Heart left ventricle (tissue), 16 donors: ENCODE data around the gene FAM83G. TPM values are rescaled to one million over a fixed set of nuclear protein-coding genes. Genes with fewer than 3 reads are reported as not detected.
A peak's percentile ranks its signal among the peaks of the same experiment; 100 is the strongest.

Experiments
- ATAC-seq, 4 donors: fragments of 200-7000 bp; cut with Tn5 transposase; one replicate each; pipeline ENCODE4 v1.9.1; 2020 to 2022; ENCODE audit warnings: moderate library complexity in 4 of 4, mild to moderate bottlenecking in 3 of 4, moderate number of reproducible peaks in 1 of 4
- DNase-seq, 5 donors: peaks; one replicate each; pipeline ENCODE4 v3.0.0-alpha.2; 2020
- H3K27ac ChIP-seq, 12 donors: fragments of 200-600 bp; sonication (generic) in 4 of 12; one replicate each; pipeline versions ENCODE4 v1.5.0 to v1.8.0; 2016 to 2022; ENCODE audit warnings: mild to moderate bottlenecking in 2 of 12
- H3K27me3 ChIP-seq, 9 donors: fragments of 200-600 bp; sonication (generic) in 2 of 9; one replicate each; pipeline versions ENCODE4 v1.5.1 to v1.8.0; 2016 to 2022; ENCODE audit warnings: mild to moderate bottlenecking in 3 of 9
- H3K36me3 ChIP-seq, 9 donors: fragments of 200-600 bp; sonication (generic) in 2 of 9; one replicate each; pipeline versions ENCODE4 v1.5.0 to v1.8.0; 2018 to 2022; ENCODE audit warnings: mild to moderate bottlenecking in 2 of 9
- H3K4me1 ChIP-seq, 12 donors: fragments of 200-600 bp; sonication (generic) in 4 of 12; one replicate each; pipeline versions ENCODE4 v1.5.0 to v1.8.0; 2016 to 2022; ENCODE audit warnings: mild to moderate bottlenecking in 3 of 12
- H3K4me3 ChIP-seq, 12 donors: fragments of 200-600 bp; sonication (generic) in 4 of 12; one replicate each; pipeline versions ENCODE4 v1.5.0 to v1.8.0; 2017 to 2022; ENCODE audit warnings: mild to moderate bottlenecking in 9 of 12, moderate library complexity in 4 of 12
- H3K9me3 ChIP-seq, 12 donors: fragments of 200-600 bp; sonication (generic) in 4 of 12; one replicate each; pipeline versions ENCODE4 v1.5.0 to v1.8.0; 2016 to 2022; ENCODE audit warnings: mild to moderate bottlenecking in 1 of 12
- POLR2A ChIP-seq, 2 donors: fragments of 450-650 bp; IDR thresholded peaks; one replicate each; pipeline ENCODE4 v1.6.1; 2017; ENCODE audit warnings: antibody characterized with exemption in 2 of 2, mild to moderate bottlenecking in 2 of 2, moderate library complexity in 2 of 2
- WGBS, 4 donors: extraction: QIAGEN DNeasy Blood & Tissue Kit in 2 of 4; methylation state at CpG; one replicate each; pipeline versions ENCODE4 v1.1.5 to v1.1.7; 2013 to 2018; 5-methylcytosine and 5-hydroxymethylcytosine counted together
- intact Hi-C, 10 donors: fragments of 100-400 bp; cut with DNase I; formaldehyde crosslinking; loops; one replicate each; pipeline versions ENCODE4 v1.11.1 to v1.14.2; 2022
- polyA plus RNA-seq, 2 donors: library from polyadenylated mRNA; stranded (reverse); fragments of 200-250 nt; gene quantifications; one replicate each; pipeline ENCODE4 v1.2.3, GENCODE V29; 2013
- total RNA-seq, 9 donors: library from RNA; depleted of rRNA in 2 of 9; stranded (reverse); fragments of >200 nt in 2 of 9; fragmentation: NEBNext Ultra II Directional in 3 of 9; extraction: Animal tissue kit (Norgen Biotek cat#: 25700) in 3 of 9; gene quantifications; one replicate each; pipeline versions ENCODE4 v1.1.0 to v1.2.4, GENCODE V29; 2016 to 2023
- TF ChIP-seq, protein P1 (sequence below), 12 donors: fragments of 200-600 bp; sonication (generic) in 4 of 12; IDR thresholded peaks; one replicate each; pipeline versions ENCODE4 v1.5.0 to v1.8.0; 2018 to 2022; ENCODE audit warnings: antibody characterized with exemption in 12 of 12, mild to moderate bottlenecking in 5 of 12
- donor health status: ischemic (EF 13 %, LVEDD 7.1; RV severe dilation, severe dysfunction).
- donor health status: healthy with polysubstance abuse.
- donor health status: DM: no; HTN: yes; CAD: no.
- donor health status: DM: no; HTN: no; CAD: no.
- donor health status: ischemic (EF 25% LVEDD 6.9; RV normal size, moderate dysfunction).
- donor health status: ischemic (EF 25% LVEDD 5.7; RV mildly dilated, moderate dysfunction).
- donor health status: healthy.
- donor health status: DM: yes; HTN: yes; CAD: no.
- donor health status: ischemic (EF 35%, LVEDD 5.7; RV mildly dilated, moderate dysfunction).
- donor health status: nonischemic (EF 11% LVEDD 7.7; RV severe dilation, severe dysfunction).
- donor health status: DM: yes; HTN: yes; CAD: no.
- donor health status: PGD.
- donor health status: ischemic (EF 29% LVEDD 5.4; RV normal size, mild dysfunction).
- donor health status: nonischemic (EF 23%, LVEDD 6.1; RV moderate dilation, normal function).

The FAM83G gene
- total and polyA plus RNA-seq, 11 donors = 1.2 to 12.8 (median 1.8) TPM

DNA sequence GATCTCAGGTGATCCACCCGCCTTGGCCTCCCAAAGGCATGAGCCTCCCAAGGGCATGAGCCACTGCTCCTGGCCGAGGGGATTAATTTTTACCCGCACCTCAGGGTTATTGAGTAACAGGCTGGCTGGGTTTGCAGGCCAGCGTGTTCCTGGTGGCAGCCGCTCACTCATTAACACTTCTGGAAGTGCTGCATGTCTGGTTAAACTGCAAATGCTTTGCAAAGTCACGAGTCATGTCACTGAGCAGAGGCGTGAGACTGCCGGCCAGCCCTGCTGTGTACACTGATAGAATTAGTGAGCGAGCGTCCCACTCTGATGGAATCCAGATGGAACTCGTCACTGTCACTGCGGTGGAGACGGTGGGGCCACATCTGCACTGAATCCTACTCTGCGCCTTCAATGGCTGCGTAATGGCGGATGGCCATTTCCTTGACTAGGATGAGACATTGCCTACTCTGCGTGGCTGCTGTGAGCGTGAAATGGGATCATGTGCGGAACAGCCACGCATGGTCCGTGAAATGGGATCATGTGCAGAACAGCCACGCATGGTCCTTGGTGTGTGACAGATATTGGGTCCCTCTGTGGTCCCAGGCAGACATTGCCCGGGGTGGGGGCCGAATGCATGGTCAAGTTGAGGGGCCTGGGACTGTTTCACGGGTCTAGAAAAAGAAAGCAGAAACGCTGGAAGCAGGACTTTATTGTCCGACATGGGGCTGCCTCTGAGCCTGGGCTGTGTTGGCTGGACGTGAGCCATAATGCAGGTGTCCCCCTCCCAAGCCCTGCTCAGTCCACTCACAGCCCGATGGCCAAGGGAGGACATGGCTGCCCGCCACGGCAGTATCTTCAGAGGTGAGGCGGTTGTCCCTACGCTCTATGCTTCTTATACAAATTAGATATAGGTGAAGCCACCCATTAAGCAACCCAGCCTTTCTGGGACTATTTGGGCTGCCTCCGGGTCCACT is 53.3 kb downstream of the FAM83G start:
- Histone ChIP-seq H3K9me3 (no peaks in the 10 kb centered on the region), H3K4me3 (no peak overlapping the region), H3K27ac (no peak overlapping the region), H3K27me3 (no peaks in the 10 kb centered on the region), H3K36me3 (no peaks in the 10 kb centered on the region), H3K4me1 (peaks cover 0 to 18% (median 0%) of the 10 kb centered on the region in 12 donors)
- no peak for TF ChIP-seq POLR2A (IDR thresholded peaks at IDR 0.05)
- TF ChIP-seq, protein P1, sequence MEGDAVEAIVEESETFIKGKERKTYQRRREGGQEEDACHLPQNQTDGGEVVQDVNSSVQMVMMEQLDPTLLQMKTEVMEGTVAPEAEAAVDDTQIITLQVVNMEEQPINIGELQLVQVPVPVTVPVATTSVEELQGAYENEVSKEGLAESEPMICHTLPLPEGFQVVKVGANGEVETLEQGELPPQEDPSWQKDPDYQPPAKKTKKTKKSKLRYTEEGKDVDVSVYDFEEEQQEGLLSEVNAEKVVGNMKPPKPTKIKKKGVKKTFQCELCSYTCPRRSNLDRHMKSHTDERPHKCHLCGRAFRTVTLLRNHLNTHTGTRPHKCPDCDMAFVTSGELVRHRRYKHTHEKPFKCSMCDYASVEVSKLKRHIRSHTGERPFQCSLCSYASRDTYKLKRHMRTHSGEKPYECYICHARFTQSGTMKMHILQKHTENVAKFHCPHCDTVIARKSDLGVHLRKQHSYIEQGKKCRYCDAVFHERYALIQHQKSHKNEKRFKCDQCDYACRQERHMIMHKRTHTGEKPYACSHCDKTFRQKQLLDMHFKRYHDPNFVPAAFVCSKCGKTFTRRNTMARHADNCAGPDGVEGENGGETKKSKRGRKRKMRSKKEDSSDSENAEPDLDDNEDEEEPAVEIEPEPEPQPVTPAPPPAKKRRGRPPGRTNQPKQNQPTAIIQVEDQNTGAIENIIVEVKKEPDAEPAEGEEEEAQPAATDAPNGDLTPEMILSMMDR (IDR thresholded peaks at IDR 0.05) = no peak
- WGBS, 4 donors = 67 to 71% (median 70%) methylated on average over 33 to 34 of the region's 34 CpGs
- ATAC-seq = peak; percentile 44 to 73 (median 72)
- peak in 2 of 5 donors; percentile 49 to 62 for DNase-seq
- intact Hi-C loops = loop anchor here in 2 of 10 donors (5.0 to 10.0 kb wide), 2 partner anchors 51 to 54 kb away; partner anchors contain the start of gene FAM83G (in 2 of the 2)

DNA sequence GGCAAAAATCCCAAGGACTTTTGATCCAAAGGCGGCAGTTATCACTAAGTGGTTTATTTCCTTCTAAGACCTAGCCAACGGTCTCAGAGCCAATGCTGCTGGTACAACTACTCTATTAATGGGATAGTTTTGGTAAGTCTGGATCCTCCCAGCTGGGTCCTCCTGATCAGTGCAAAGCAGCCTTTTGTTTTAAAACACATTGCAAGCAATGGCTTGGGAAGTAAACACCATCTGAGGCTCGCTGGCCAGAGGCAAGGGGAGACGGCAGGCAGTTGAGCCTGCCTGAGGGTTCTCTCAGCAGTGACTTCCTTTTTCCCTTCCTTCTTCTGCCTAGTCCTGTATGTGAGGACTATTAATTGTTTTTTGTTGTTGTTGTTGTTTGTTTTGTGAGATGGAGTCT is 54.2 kb downstream of the FAM83G start:
- Histone ChIP-seq H3K36me3 (no peaks in the 10 kb centered on the region), H3K27me3 (no peaks in the 10 kb centered on the region), H3K27ac (no peak overlapping the region), H3K4me3 (no peak overlapping the region), H3K4me1 (peaks cover 0 to 18% (median 0%) of the 10 kb centered on the region in 12 donors), H3K9me3 (no peaks in the 10 kb centered on the region)
- DNase-seq (no peak), ATAC-seq (no peak)
- intact Hi-C loops = loop anchor here in 2 of 10 donors (5.0 to 10.0 kb wide), 2 partner anchors 52 to 54 kb away; partner anchors contain the start of gene FAM83G (in 2 of the 2)
- 74 to 81% (median 75%) methylated on average over 4 of the region's 4 CpGs for WGBS, 4 donors
- TF ChIP-seq, protein P1 (IDR thresholded peaks at IDR 0.05) = no peak
- TF ChIP-seq POLR2A (IDR thresholded peaks at IDR 0.05) = no peak

DNA sequence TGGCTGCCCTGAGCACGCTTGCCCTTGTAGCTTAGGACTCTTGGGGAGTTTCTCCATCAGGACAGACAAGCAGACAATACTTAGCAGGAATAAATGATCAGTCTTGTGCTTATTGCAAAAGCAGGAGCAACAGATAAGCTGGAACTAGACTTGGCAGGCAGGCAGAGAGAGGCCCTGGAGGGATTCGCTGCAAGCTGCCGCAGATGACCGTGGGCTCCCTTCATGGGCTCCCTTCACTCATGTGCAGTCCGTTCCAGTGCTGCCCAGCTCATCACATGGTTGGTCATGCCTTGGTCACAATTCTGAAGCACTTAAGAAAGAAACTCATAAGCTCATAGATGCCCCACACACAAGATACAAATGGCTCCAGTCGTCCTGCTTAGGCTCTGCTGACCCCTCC is 55.0 kb downstream of the FAM83G start:
- DNase-seq = no peak
- H3K9me3 ChIP-seq = no peaks in the 10 kb centered on the region
- TF ChIP-seq, protein P1 (IDR thresholded peaks at IDR 0.05) = no peak
- TF ChIP-seq POLR2A (IDR thresholded peaks at IDR 0.05) = no peak
- H3K36me3 ChIP-seq = no peaks in the 10 kb centered on the region
- H3K4me1 ChIP-seq = peaks cover 0 to 18% (median 0%) of the 10 kb centered on the region in 12 donors
- intact Hi-C loops = no loop called here
- 34 to 43% (median 36%) methylated on average over 6 of the region's 6 CpGs for WGBS, 4 donors
- H3K27me3 ChIP-seq = no peaks in the 10 kb centered on the region
- H3K27ac ChIP-seq = no peak overlapping the region
- no peak overlapping the region for H3K4me3 ChIP-seq
- ATAC-seq = peak; percentile 57 to 69 (median 66)

DNA sequence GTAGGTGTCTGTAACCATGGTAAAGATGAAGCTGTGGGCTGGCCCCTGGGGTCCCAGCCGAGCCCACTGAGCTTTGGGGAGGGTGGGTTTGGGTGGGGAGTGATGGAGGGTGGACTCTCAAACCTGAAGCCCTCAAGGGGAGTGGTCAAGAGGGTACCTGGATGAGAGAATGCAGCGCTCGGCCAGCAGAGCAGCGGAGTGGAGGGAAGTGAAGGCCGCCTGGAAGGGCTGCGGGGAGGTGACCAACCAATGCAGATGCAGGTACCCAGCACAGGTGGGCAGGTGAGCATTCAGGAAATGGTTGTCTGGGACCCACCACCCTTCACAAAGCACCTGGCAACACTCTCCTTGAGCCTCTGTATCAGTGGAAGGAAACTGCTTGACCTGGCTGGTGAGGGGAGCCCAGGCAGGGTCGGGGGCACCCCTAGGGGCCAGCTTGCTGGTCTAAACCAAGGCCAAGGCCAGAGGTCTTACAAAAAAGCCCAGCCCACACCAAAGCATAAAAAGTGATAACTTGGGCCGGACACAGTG is 56.0 kb downstream of the FAM83G start:
- no peaks in the 10 kb centered on the region for H3K27me3 ChIP-seq
- DNase-seq (no peak), ATAC-seq (no peak)
- 82 to 84% (median 82%) methylated on average over 8 of the region's 8 CpGs for whole genome bisulfite sequencing, 4 donors
- H3K4me3 ChIP-seq = no peak overlapping the region
- no peak for TF ChIP-seq POLR2A (IDR thresholded peaks at IDR 0.05)
- TF ChIP-seq, protein P1 (IDR thresholded peaks at IDR 0.05) = no peak
- H3K27ac ChIP-seq = no peak overlapping the region
- H3K36me3 ChIP-seq = no peaks in the 10 kb centered on the region
- H3K9me3 ChIP-seq = no peaks in the 10 kb centered on the region
- intact Hi-C loops = no loop called here
- peaks cover 0 to 18% (median 0%) of the 10 kb centered on the region in 12 donors for H3K4me1 ChIP-seq
